SU-DHL-6 (cell line): Measurements from ENCODE around the gene RSPH1.

ENCODE experiments used
- H2AFZ ChIP-seq: fragments of 200-600 bp; sonication (generic); 2 replicates; pipeline ENCODE4 v1.6.1; 2014; ENCODE audit warnings: low read depth, mild to moderate bottlenecking, moderate library complexity, mixed read lengths, antibody characterized with exemption, low read length; ENCODE audit not compliant: severe bottlenecking
- H3F3A ChIP-seq: fragments of 200-600 bp; shearing (Covaris generic); 2 replicates; pipeline ENCODE4 v1.6.0; 2016; ENCODE audit warnings: antibody characterized with exemption, mild to moderate bottlenecking; ENCODE audit not compliant: insufficient read depth
- H3K27ac ChIP-seq: fragments of 200-600 bp; sonication (generic); 2 replicates; pipeline ENCODE4 v1.5.1; 2016; ENCODE audit warnings: low read depth, mild to moderate bottlenecking, low read length, moderate library complexity, mixed read lengths
- H3K27me3 ChIP-seq: fragments of 200-600 bp; sonication (generic), shearing (Covaris generic); 2 replicates; pipeline ENCODE4 v1.6.0; 2014; ENCODE audit warnings: mild to moderate bottlenecking, low read length
- H3K36me3 ChIP-seq: fragments of 200-600 bp; sonication (generic); 2 replicates; pipeline ENCODE4 v1.6.1; 2014; ENCODE audit warnings: mild to moderate bottlenecking, low read length, mixed read lengths
- H3K4me2 ChIP-seq: fragments of 300-600, 200-600 bp; shearing (Covaris generic), sonication (generic); 2 replicates; pipeline ENCODE4 v1.6.0; 2014; ENCODE audit warnings: low read length, low read depth, mild to moderate bottlenecking; ENCODE audit not compliant: poor library complexity, severe bottlenecking
- H3K4me3 ChIP-seq: fragments of 200-600 bp; sonication (generic); 2 replicates; pipeline ENCODE4 v1.5.1; 2014; ENCODE audit warnings: antibody characterized with exemption, low read length, mild to moderate bottlenecking, mixed read lengths; ENCODE audit not compliant: insufficient read depth, poor library complexity, severe bottlenecking
- H3K79me2 ChIP-seq: fragments of 200-600 bp; sonication (generic); 2 replicates; pipeline ENCODE4 v1.6.1; 2014; ENCODE audit warnings: mild to moderate bottlenecking, low read length, moderate library complexity; ENCODE audit not compliant: insufficient read depth
- H3K9ac ChIP-seq: fragments of 200-600 bp; sonication (generic); 2 replicates; pipeline ENCODE4 v1.7.0; 2014; ENCODE audit warnings: mild to moderate bottlenecking, low read length
- H3K9me2 ChIP-seq: fragments of 200-600 bp; sonication (generic); replicated peaks from 2 replicates; pipeline ENCODE4 v1.6.1; 2014; ENCODE audit warnings: low read length; ENCODE audit not compliant: insufficient read depth
- H3K9me3 ChIP-seq: fragments of 200-600 bp; sonication (generic); 2 replicates; pipeline ENCODE4 v1.6.1; 2014; ENCODE audit warnings: low read length, mixed read lengths; ENCODE audit not compliant: insufficient read depth
- H4K20me1 ChIP-seq: fragments of 200-600 bp; sonication (generic); 2 replicates; pipeline ENCODE4 v1.6.1; 2014; ENCODE audit warnings: low read depth, mild to moderate bottlenecking, antibody characterized with exemption, low read length, moderate library complexity, mixed read lengths
- EZH2phosphoT487 ChIP-seq: fragments of 200-600 bp; sonication (generic), shearing (Covaris generic); conservative IDR thresholded peaks from 2 replicates; pipeline ENCODE4 v1.6.1; 2018; ENCODE audit warnings: mild to moderate bottlenecking, antibody characterized with exemption, low read length, moderate library complexity, mixed read lengths
- TF ChIP-seq, protein P1 (sequence below): fragments of 200-600 bp; sonication (generic); IDR thresholded peaks from one replicate; pipeline ENCODE4 v1.5.1; 2017; ENCODE audit warnings: antibody characterized with exemption, mild to moderate bottlenecking, low read length, moderate library complexity; ENCODE audit not compliant: insufficient read depth, poor library complexity, severe bottlenecking

The RSPH1 gene

DNA sequence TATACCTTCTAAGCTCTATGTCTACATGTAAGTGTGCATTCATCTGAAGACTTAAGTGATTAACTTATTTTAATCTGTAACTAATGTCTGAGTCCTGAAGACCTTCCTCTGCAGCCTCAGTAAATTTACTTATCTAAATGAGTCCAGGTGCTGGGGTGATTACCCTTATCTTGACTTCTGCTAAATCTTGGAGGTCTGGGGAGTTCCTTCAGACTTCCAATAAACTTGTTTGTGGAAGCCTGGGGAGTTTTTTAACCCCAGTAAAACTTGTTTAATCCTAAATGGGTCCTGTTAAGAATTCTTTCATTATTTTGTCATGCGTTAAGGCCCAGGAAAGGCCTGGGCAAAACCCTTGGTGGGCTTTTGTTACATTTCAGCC lies 37.0 kb downstream of the RSPH1 start:
- H2AFZ ChIP-seq, result no peak overlapping the region
- no peak overlapping the region for H3K4me3 ChIP-seq
- H3K27ac ChIP-seq, result no peak overlapping the region
- H3K4me2 ChIP-seq, result no peak overlapping the region
- peaks cover 6% of the 10 kb centered on the region; the same call in 1 of the 2 replicates for H3F3A ChIP-seq
- H3K36me3 ChIP-seq, result no peaks in the 10 kb centered on the region
- no peaks in the 10 kb centered on the region for H4K20me1 ChIP-seq
- TF ChIP-seq, protein P1, sequence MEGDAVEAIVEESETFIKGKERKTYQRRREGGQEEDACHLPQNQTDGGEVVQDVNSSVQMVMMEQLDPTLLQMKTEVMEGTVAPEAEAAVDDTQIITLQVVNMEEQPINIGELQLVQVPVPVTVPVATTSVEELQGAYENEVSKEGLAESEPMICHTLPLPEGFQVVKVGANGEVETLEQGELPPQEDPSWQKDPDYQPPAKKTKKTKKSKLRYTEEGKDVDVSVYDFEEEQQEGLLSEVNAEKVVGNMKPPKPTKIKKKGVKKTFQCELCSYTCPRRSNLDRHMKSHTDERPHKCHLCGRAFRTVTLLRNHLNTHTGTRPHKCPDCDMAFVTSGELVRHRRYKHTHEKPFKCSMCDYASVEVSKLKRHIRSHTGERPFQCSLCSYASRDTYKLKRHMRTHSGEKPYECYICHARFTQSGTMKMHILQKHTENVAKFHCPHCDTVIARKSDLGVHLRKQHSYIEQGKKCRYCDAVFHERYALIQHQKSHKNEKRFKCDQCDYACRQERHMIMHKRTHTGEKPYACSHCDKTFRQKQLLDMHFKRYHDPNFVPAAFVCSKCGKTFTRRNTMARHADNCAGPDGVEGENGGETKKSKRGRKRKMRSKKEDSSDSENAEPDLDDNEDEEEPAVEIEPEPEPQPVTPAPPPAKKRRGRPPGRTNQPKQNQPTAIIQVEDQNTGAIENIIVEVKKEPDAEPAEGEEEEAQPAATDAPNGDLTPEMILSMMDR, result no peak
- TF ChIP-seq EZH2phosphoT487, result no peak
- H3K79me2 ChIP-seq, result no peaks in the 10 kb centered on the region
- no peak overlapping the region for H3K9ac ChIP-seq
- no peaks in the 10 kb centered on the region for H3K9me3 ChIP-seq
- H3K9me2 ChIP-seq, result no peaks in the 10 kb centered on the region
- H3K27me3 ChIP-seq, result no peaks in the 10 kb centered on the region

DNA sequence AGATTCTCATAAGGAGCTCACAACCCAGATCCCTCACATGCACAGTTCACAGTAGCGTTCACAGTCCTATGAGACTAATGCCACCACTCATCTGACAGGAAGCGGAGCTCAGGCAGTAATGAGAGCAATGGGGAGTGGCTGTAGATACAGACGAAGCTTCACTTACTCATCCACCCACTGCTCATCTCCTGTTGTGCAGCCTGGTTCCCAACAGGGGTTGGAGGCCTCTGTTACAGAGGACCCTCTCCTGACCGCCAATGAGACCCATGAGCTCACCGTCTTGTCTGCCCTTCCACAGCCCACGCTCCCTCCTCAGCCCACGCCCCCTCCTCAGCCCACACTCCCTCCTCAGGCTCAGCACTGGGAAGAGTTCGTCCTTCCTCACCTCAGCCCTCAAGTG lies 39.6 kb downstream of the RSPH1 start:
- H3K9me2 ChIP-seq, result no peaks in the 10 kb centered on the region
- H3K9ac ChIP-seq, result no peak overlapping the region
- no peak overlapping the region for H3K27ac ChIP-seq
- no peaks in the 10 kb centered on the region for H3F3A ChIP-seq
- no peak overlapping the region for H3K4me2 ChIP-seq
- no peak overlapping the region for H3K4me3 ChIP-seq
- no peak for TF ChIP-seq EZH2phosphoT487
- TF ChIP-seq, protein P1, result no peak
- no peaks in the 10 kb centered on the region for H3K9me3 ChIP-seq
- no peak overlapping the region for H2AFZ ChIP-seq
- H3K36me3 ChIP-seq, result no peaks in the 10 kb centered on the region
- H4K20me1 ChIP-seq, result no peaks in the 10 kb centered on the region
- no peaks in the 10 kb centered on the region for H3K79me2 ChIP-seq
- no peaks in the 10 kb centered on the region for H3K27me3 ChIP-seq

DNA sequence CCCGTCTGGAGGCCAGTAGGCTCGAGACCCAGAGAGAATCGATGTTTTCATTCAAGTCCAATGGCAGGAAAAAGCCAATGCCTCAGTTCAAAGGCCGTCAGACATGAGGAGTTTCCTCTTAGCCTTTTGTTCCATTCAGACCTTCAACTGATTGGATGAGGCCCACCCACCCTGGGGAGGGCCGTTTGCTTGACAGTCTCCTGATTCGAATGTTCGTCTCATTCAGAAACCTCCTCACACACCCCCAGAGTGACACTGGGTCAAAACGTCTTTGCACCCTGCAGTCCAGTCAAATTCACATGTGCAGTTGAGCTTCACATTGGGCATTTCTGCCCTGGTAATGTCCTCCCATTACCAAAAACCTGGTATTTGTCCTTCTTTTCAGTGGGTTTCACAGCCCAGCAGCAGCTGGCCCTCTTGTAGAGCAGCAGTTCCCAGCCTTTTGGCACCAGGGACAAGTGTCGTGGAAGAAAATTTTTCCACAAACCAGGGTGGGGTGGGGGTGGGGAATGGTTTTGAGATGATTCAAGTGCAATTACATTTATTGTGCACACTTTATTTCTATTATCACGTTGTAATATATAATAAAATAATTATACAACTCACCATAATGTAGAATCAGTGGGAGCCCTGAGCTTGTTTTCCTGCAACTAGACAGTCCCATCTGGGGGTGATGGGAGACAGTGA lies 40.1 kb downstream of the RSPH1 start:
- no peaks in the 10 kb centered on the region for H3F3A ChIP-seq
- no peaks in the 10 kb centered on the region for H4K20me1 ChIP-seq
- H3K27me3 ChIP-seq, result no peaks in the 10 kb centered on the region
- no peak overlapping the region for H3K4me2 ChIP-seq
- H3K9me3 ChIP-seq, result no peaks in the 10 kb centered on the region
- no peak overlapping the region for H3K27ac ChIP-seq
- no peak overlapping the region for H3K9ac ChIP-seq
- H3K79me2 ChIP-seq, result no peaks in the 10 kb centered on the region
- TF ChIP-seq EZH2phosphoT487, result no peak
- TF ChIP-seq, protein P1, result no peak
- H3K9me2 ChIP-seq, result no peaks in the 10 kb centered on the region
- no peak overlapping the region for H2AFZ ChIP-seq
- no peak overlapping the region for H3K4me3 ChIP-seq
- H3K36me3 ChIP-seq, result no peaks in the 10 kb centered on the region
